HepG2 (cell line): ENCODE measurements around the gene TSPAN5. TPM values are rescaled to one million over a fixed set of nuclear protein-coding genes. Genes with fewer than 3 reads are reported as not detected.

Experiments
- ATAC-seq: fragments of 200-7000 bp; cut with Tn5 transposase; 3 replicates; pipeline ENCODE4 v1.9.1; 2020; ENCODE audit warnings: mild to moderate bottlenecking, moderate library complexity
- BruUV-seq: library from RNA; stranded (reverse); fragments of 400-500 nt; replicated peaks from 2 replicates; lab custom pipeline; 2021; lab: Mats Ljungman, UMichigan
- CTCF ChIA-PET: fragments of 300-600 bp; formaldehyde crosslinking; extraction: SDS; loops from one replicate; lab custom pipeline; 2021; ENCODE audit warnings: low total read pairs, inconsistent platforms, low intra/inter-chr PET ratio; lab: Yijun Ruan, JAX
- POLR2A ChIA-PET: fragments of 350-600 bp; sonication (Branson Sonifier 250); formaldehyde crosslinking; loops from one replicate; lab custom pipeline; 2020; ENCODE audit warnings: antibody characterized with exemption, inconsistent platforms; lab: Yijun Ruan, JAX
- DNase-seq: peaks from one replicate; pipeline ENCODE4 v3.0.0-alpha.2; 2015; ENCODE audit warnings: low spot score
- FAIRE-seq: peaks from 3 replicates; lab custom pipeline; 2011; peaks lifted over from hg19 to GRCh38; lab: Jason Lieb, UNC
- H2AFZ ChIP-seq: one replicate; pipeline ENCODE4 v1.6.1; 2011; ENCODE audit warnings: low read length, inconsistent platforms
- H3K27ac ChIP-seq: fragments of 300-600 bp; 3 replicates; pipeline ENCODE4 v1.8.0; 2011; ENCODE audit warnings: mixed run types, mild to moderate bottlenecking, mixed read lengths, low read length, inconsistent platforms; ENCODE audit not compliant: insufficient read depth; ENCODE audit errors: extremely low read length
- H3K27me3 ChIP-seq, 2 experiments: fragments of 200-600 bp in 1 of 2; 2 replicates in 1 of 2; 3 replicates in 1 of 2; pipeline versions ENCODE4 v1.6.0 to v1.8.0; 2011; ENCODE audit warnings: low read length in 2 of 2, mild to moderate bottlenecking in 2 of 2, moderate library complexity in 2 of 2, inconsistent platforms in 1 of 2; ENCODE audit not compliant: insufficient read depth in 2 of 2, control insufficient read depth in 1 of 2
- H3K36me3 ChIP-seq, 2 experiments: fragments of 200-600 bp in 1 of 2; replicated peaks in 1 of 2; 2 replicates in 1 of 2; 3 replicates in 1 of 2; pipeline versions ENCODE4 v1.5.1 to v1.8.0; 2011; ENCODE audit warnings: low read length in 2 of 2, inconsistent platforms in 1 of 2; ENCODE audit not compliant: insufficient read depth in 2 of 2, control insufficient read depth in 1 of 2
- H3K4me1 ChIP-seq: 2 replicates; pipeline ENCODE4 v1.5.1; 2012; ENCODE audit warnings: low read length, inconsistent platforms; ENCODE audit not compliant: insufficient read depth
- H3K4me2 ChIP-seq: 2 replicates; pipeline ENCODE4 v1.6.0; 2011; ENCODE audit warnings: low read depth, low read length, inconsistent platforms
- H3K4me3 ChIP-seq, 3 experiments: fragments of 200-600 bp in 1 of 3; sonication (generic), shearing (Covaris generic) in 1 of 3; replicated peaks in 1 of 3; 2 replicates each; pipeline ENCODE4 v1.5.1; 2011 to 2016; ENCODE audit warnings: low read length in 3 of 3, inconsistent platforms in 2 of 3, low read depth in 2 of 3, mild to moderate bottlenecking in 2 of 3, control low read depth in 1 of 3, mixed read lengths in 1 of 3; ENCODE audit not compliant: insufficient read depth in 1 of 3
- H3K79me2 ChIP-seq: one replicate; pipeline ENCODE4 v1.6.1; 2011; ENCODE audit warnings: low read length, inconsistent platforms; ENCODE audit not compliant: insufficient read depth
- H3K9ac ChIP-seq: 2 replicates; pipeline ENCODE4 v1.6.0; 2011; ENCODE audit warnings: mild to moderate bottlenecking, low read depth, low read length, inconsistent platforms; ENCODE audit not compliant: insufficient read depth
- H3K9me3 ChIP-seq: 2 replicates; pipeline ENCODE4 v1.5.1; 2012; ENCODE audit warnings: mild to moderate bottlenecking, low read length
- H4K20me1 ChIP-seq: 2 replicates; pipeline ENCODE4 v1.6.0; 2011; ENCODE audit warnings: inconsistent platforms, mild to moderate bottlenecking, low read length, moderate library complexity; ENCODE audit not compliant: insufficient read depth
- CREB3 ChIP-seq: sonication (generic); formaldehyde crosslinking; IDR thresholded peaks from 2 replicates; pipeline ENCODE4 v1.5.0; 2020; ENCODE audit warnings: missing genetic modification reagents
- ESRRA ChIP-seq: sonication (generic); formaldehyde crosslinking; IDR thresholded peaks from 2 replicates; pipeline ENCODE4 v1.5.1; 2020; ENCODE audit warnings: mild to moderate bottlenecking, low read depth, missing genetic modification reagents
- KAT2B ChIP-seq: fragments of 150-350 bp; IDR thresholded peaks from 2 replicates; pipeline ENCODE4 v1.6.1; 2014; ENCODE audit warnings: low read depth, low read length, borderline replicate concordance
- MEIS2 ChIP-seq: sonication (generic); formaldehyde crosslinking; IDR thresholded peaks from 2 replicates; pipeline ENCODE4 v1.9.0; 2021; ENCODE audit warnings: mild to moderate bottlenecking, missing genetic modification reagents
- NFIC ChIP-seq: IDR thresholded peaks from 2 replicates; pipeline ENCODE4 v1.6.1; 2012; ENCODE audit warnings: mild to moderate bottlenecking, low read length, inconsistent platforms
- RBM22 ChIP-seq: fragments of 200-400 bp; formaldehyde crosslinking; optimal IDR thresholded peaks from 2 replicates; pipeline ENCODE3; 2017; ENCODE audit warnings: mild to moderate bottlenecking, low read length, moderate library complexity
- TFDP2 ChIP-seq: sonication (generic); formaldehyde crosslinking; IDR thresholded peaks from 2 replicates; pipeline ENCODE4 v1.4.0; 2020; ENCODE audit warnings: missing genetic modification reagents
- TIGD3 ChIP-seq: sonication (generic); formaldehyde crosslinking; IDR thresholded peaks from 2 replicates; pipeline ENCODE4 v1.5.1; 2020; ENCODE audit warnings: mild to moderate bottlenecking, missing genetic modification reagents, borderline replicate concordance
- ZMAT3 ChIP-seq: sonication (generic); formaldehyde crosslinking; conservative IDR thresholded peaks from 2 replicates; pipeline ENCODE4 v1.7.0; 2021; ENCODE audit warnings: missing genetic modification reagents
- ZNF143 ChIP-seq: sonication (generic); formaldehyde crosslinking; IDR thresholded peaks from 2 replicates; pipeline ENCODE4 v1.4.0; 2020; ENCODE audit warnings: missing genetic modification reagents
- ZNF691 ChIP-seq: sonication (generic); formaldehyde crosslinking; IDR thresholded peaks from 2 replicates; pipeline ENCODE4 v1.4.0; 2020; ENCODE audit warnings: missing genetic modification reagents, low read depth, mild to moderate bottlenecking, borderline replicate concordance
- WGBS: methylation state at CpG from one replicate; pipeline ENCODE4 v1.1.6; 2017; ENCODE audit warnings: low lambda C conversion rate; 5-methylcytosine and 5-hydroxymethylcytosine counted together
- in situ Hi-C: cut with HindIII; loops from 2 replicates; pipeline ENCODE4 v1.10.0; 2017; ENCODE audit warnings: low pct_unique_long_range_greater_than_20kb; ENCODE audit not compliant: extremely low pct_ligation_motif_present
- intact Hi-C: fragments of 100-400 bp; cut with micrococcal nuclease; formaldehyde crosslinking; loops from one replicate; pipeline ENCODE4 v1.10.0; 2022; ENCODE audit not compliant: unreplicated experiment
- polyA plus RNA-seq, 8 experiments: library from polyadenylated mRNA; depleted of rRNA in 3 of 8; stranded (reverse) in 7 of 8; unstranded in 1 of 8; fragments of >200 nt; fragmentation: Illumina TruSeq in 4 of 8; extraction: Trizol in 4 of 8; gene quantifications; 2 replicates each; pipeline versions ENCODE4 v1.2.1 to v1.2.3, GENCODE V29; 2011 to 2016; ENCODE audit warnings: low read depth in 4 of 8, missing spikeins in 1 of 8, mixed read lengths in 1 of 8; ENCODE audit not compliant: insufficient read depth in 1 of 8
- total RNA-seq, 5 experiments: library from RNA; depleted of rRNA; stranded (reverse); fragments of >200 nt; fragmentation: Illumina TruSeq; extraction: Trizol; gene quantifications; 2 replicates each; pipeline ENCODE4 v1.2.3, GENCODE V29; 2016; ENCODE audit warnings: low read depth in 1 of 5

Gene TSPAN5
- total and polyA plus RNA-seq, 2 of the 13 experiments (the other 11 are each of a cell fraction or from before 2014, with no cell fraction given): 0.20 to 0.53 TPM

GRCh38 chr4:98609934-98610333 lies 48.5 kb downstream of the TSPAN5 start:
- Histone ChIP-seq H3K27me3 (peaks cover 0 to 9% of the 10 kb centered on the region in 2 experiments; a peak in 2 of 5 replicates), H3K79me2 (no peaks in the 10 kb centered on the region), H3K4me2 (no peak overlapping the region), H3K4me3 (no peak overlapping the region), H3K9me3 (no peaks in the 10 kb centered on the region), H3K4me1 (no peaks in the 10 kb centered on the region), H3K27ac (no peak overlapping the region), H3K36me3 (no peaks in the 10 kb centered on the region), H4K20me1 (no peaks in the 10 kb centered on the region), H2AFZ (no peak overlapping the region), H3K9ac (no peak overlapping the region)
- ChIA-PET CTCF (no interaction called here), POLR2A (no interaction called here)
- 26% methylated on average over 5 of the region's 5 CpGs for WGBS
- TF ChIP-seq KAT2B: no peak
- no peak for TF ChIP-seq TFDP2 (CRISPR knock-in tag)
- no peak for TF ChIP-seq ZMAT3 (CRISPR knock-in tag)
- FAIRE-seq (no peak), DNase-seq (no peak), ATAC-seq (no peak)
- BruUV-seq: no TSS peak
- in situ Hi-C loops: no loop called here
- intact Hi-C loops: no loop called here

- no peak overlapping the region for H3K4me3 ChIP-seq
- H3K36me3 ChIP-seq: no peaks in the 10 kb centered on the region
- H3K9me3 ChIP-seq: no peaks in the 10 kb centered on the region
- BruUV-seq: no TSS peak
- no peak overlapping the region for H3K27ac ChIP-seq
- WGBS: 38% methylated on average over 5 of the region's 5 CpGs
- FAIRE-seq (no peak), ATAC-seq (no peak), DNase-seq (no peak)
- H3K4me1 ChIP-seq: no peaks in the 10 kb centered on the region
- H2AFZ ChIP-seq: no peak overlapping the region
- in situ Hi-C loops (no loop called here), intact Hi-C loops (no loop called here)
- no peak overlapping the region for H3K9ac ChIP-seq
- ChIA-PET CTCF (no interaction called here), POLR2A (no interaction called here)
- no peak overlapping the region for H3K4me2 ChIP-seq
- H3K27me3 ChIP-seq: peaks cover 0 to 9% of the 10 kb centered on the region in 2 experiments; a peak in 2 of 5 replicates
- H4K20me1 ChIP-seq: no peaks in the 10 kb centered on the region
- no peaks in the 10 kb centered on the region for H3K79me2 ChIP-seq
- TF ChIP-seq MEIS2 (no peak), CREB3 (CRISPR knock-in tag) (no peak), NFIC (no peak), ESRRA (CRISPR knock-in tag) (no peak), ZNF143 (no peak), TIGD3 (no peak), RBM22 (no peak), ZNF691 (no peak)
Observed at GRCh38 chr4:98608356-98608755, 50.1 kb downstream of the TSPAN5 start.
